GM19438 (cell line): ENCODE data around the gene NDUFAF5.

Experiments used
- ATAC-seq: cut with Tn5 transposase; IDR thresholded peaks from one replicate; pipeline ENCODE4 v1.9.1; 2021; ENCODE audit warnings: low read depth; ENCODE audit not compliant: unreplicated experiment

Gene NDUFAF5

GRCh38 chr20:13775867-13776266 is 9.0 kb upstream of the NDUFAF5 start:
- ATAC-seq = no peak

DNA sequence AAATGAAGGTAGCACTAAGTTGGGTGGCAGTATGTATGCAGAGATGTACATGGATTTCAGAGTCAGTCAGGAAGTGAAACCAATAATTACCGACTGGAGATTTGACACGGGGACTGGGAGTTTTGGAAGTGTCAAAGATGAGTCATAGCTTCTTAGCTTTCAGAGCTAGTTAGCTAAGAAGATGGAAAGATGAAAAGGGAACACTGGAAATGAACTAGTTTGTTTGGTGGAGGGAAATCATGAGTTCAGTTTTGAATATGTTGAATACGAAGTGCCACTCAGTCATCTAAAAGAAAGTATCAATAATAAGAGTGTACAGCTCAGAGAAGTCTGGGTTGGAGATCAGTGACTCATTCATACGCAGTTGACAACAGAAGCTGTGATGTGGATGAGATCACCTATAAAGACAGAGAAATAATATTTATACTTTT is 7.6 kb upstream of the NDUFAF5 start:
- no peak for ATAC-seq

GRCh38 chr20:13778827-13779226 is 6.0 kb upstream of the NDUFAF5 start:
- ATAC-seq = peak; percentile 58

GRCh38 chr20:13783528-13783927 is 1.3 kb upstream of the NDUFAF5 start:
- ATAC-seq = no peak

DNA sequence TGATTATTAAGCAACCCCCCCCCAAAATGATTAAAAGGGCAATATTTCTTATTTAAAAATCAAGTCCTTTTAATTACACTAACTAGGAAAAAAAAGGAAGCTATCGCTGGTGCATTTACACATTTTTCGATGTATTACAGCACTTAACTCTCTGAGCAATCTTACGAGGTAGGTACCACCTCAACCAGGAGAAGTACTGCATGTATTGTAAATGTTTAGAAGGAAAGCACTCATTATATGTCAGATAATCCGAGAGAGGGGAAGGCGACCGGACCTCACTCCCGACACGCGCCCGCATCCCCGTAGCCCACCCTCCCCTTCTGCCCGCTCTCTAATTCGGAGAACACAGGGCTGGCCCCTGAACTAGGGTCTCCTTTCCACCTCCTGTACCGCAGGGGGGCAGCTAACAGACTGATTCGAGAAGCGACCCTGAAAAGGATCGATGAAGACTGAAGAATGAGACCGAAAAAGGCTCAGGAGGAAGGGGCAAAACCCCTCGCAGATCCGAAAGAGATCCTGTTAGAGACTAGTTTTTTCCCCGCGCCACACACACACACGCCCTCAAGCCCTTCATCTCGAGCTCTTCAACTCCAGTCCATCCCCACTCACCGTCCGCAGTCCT is 446 bp upstream of the NDUFAF5 start:
- ATAC-seq = peak; percentile 3

- no peak for ATAC-seq
Measured at GRCh38 chr20:13786143-13786828, 1.5 kb downstream of the NDUFAF5 start.

DNA sequence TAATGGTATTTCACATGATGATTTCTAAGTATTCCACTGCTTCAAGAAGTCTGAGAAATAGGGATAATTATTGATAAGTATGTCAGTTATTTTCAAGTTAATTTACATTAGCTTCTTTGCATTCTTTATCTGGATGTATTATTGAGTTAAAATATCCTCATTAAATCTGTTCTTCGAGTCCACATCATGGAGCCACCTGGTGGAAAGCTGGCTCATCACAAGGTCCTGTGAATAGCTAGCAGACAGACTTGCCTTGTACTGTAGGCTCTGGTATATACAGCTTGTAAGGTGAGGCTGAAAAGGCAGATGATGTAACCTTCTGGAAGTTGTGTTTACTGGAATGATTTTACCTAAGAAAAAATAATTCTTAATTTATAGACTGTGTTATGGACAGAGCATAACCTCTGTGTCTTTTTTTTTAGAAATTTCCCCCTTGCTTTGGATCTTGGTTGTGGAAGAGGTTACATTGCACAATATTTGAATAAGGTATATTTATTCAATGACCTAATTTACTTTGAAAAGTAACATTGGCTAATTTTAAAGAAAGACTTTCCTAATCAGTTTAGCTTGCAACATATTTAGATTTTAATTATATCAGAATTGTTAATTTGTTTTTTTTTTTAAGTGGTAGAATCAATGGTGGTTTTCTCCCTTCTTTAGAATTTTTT is 3.5 kb downstream of the NDUFAF5 start:
- no peak for ATAC-seq

DNA sequence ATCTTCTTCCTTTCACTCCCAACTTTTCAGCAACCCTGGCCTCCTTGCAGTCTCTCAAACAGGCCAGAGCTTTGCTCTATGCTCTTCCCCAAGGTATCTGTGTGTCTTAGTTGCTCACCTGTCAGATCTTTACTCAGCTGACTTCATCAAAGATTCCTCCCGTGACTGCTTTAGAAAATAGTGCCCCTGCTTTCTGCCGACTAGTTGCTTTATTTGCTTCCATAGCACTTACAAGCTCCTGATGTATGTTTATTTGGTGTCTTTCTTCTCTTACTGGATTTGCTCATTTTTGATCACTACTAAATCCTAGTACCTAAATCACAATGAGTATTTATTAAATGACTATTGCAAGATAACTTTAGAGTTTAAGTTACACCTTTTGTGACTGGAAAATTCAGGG is 5.9 kb downstream of the NDUFAF5 start:
- ATAC-seq = no peak

DNA sequence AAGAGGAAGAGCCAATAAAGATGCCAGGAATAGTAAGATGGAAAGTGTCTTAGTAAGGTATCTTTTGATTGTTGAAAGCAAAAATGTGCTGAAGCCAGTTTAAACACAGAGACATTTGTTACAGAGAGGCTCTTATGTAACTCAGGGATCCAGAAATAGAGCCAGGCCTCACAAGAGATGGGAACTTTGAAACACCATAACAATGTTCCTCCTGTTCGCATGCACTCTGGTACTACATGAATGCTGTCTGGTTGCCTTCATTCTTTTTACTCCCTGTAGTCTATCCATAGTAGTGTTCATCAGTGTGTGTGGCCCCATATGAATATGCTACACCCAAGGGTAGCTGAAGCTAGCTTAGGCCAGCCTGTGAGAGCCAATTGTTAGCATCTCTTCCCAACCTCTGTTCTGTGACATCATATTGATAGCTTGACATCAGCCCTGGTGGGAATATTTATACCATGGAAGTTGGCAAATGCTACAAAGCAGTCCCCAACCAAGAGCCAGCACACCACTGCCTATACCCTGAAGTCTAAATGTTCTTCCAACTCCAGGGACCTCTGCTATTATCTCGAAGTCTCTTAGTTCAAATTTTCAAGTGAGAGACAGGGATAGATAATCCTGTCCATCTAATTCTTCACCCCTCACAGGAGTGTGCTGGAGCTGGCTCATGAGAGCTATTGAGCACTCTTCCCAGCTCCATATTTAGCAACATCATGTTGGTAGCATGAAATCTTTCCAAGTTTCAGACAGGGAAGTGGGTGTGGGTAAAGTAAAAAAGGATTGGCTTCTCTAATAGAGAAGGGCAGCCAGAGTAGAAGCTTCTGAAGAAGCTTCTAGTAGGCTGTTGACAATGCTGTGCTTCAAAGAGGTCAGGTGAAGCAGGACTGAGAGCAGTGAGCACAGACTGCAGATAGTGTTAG is 7.0 kb downstream of the NDUFAF5 start:
- no peak for ATAC-seq

DNA sequence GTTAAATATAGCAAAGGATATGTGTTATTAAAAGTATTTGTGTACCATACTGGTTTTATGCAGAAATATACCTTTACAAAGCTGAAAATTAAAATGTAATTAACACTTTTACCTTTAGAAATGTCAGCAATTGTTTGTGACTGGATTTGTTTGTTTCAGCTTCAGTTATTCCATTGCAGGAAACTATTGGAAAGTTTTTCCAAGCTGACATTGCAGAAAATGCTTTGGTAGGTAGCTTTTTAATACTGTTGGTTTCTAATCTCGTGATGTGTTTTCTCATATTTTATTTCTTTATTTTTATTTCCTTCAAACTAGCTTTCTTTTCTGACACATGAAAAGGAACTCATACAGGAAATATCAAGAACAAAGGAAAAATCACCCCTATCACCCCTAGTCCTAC is 8.2 kb downstream of the NDUFAF5 start:
- no peak for ATAC-seq

- ATAC-seq = no peak
Measured at GRCh38 chr20:13794667-13795066, 9.8 kb downstream of the NDUFAF5 start.

DNA sequence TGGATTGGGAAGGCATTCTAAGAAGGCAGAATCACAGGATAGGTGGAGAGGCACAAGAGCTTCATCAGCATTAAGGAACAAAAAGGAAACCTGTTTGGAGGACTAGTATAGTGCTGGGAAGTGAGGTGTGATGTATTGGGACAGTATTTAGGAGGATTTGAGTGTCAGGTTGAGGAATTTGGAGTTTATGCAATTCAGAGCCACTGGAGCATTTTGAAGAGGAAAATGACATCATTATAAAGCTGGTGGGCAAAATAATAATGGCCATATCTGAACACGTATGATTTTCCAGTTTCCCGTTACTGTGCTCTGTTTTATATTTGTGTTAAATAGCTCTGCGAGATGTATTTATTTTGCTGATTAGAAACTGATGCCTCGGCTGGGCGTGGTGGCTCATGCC is 14.2 kb downstream of the NDUFAF5 start:
- no peak for ATAC-seq

GRCh38 chr20:13799974-13800373 is 15.1 kb downstream of the NDUFAF5 start:
- no peak for ATAC-seq

DNA sequence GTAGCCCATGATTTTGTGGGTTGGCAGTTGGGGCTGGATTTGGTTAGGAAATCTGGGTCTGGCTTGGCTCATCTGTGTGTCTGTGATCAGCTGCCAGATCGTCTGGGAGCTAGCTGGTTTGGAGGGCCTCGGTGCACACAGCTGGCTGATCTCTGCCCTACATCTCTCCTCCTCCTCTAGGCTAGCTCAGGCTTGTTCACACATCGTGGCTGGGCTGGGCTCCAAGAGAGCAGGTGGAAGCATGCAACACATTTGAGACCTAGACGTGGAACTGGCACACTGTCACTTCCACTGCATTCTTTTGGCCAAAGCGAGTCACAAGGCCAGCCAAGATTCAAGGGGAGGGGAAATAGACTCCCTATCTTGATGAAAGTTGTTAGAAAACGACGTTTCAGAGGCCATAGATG is 15.9 kb downstream of the NDUFAF5 start:
- ATAC-seq = no peak

- no peak for ATAC-seq
Measured at GRCh38 chr20:13809373-13809772, 24.5 kb downstream of the NDUFAF5 start.

DNA sequence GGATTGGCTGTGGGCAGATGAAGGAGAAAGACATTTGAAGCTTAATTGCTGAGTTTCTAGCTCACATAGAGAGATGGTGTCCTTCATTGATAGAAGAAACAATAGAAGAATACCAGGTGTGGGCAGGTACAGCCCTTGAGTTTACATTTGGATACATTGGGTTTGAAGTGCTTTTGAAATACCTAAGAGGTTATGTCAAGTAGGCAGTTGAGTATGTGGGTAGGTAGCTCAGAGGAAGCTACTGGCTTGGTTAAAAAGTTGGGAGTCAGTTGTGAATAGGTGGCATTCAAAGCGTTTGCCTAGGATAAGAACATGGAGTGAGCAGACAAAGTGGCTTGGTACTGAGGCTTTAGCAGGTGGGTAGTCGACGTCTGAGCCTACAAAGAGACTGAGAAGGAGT is 25.0 kb downstream of the NDUFAF5 start:
- no peak for ATAC-seq

- ATAC-seq = no peak
Measured at GRCh38 chr20:13810446-13810845, 25.6 kb downstream of the NDUFAF5 start.

GRCh38 chr20:13813910-13814309 is 29.1 kb downstream of the NDUFAF5 start:
- ATAC-seq = no peak

GRCh38 chr20:13814672-13815071 is 29.8 kb downstream of the NDUFAF5 start:
- ATAC-seq = no peak

GRCh38 chr20:13816757-13817156 is 31.9 kb downstream of the NDUFAF5 start:
- ATAC-seq = no peak

DNA sequence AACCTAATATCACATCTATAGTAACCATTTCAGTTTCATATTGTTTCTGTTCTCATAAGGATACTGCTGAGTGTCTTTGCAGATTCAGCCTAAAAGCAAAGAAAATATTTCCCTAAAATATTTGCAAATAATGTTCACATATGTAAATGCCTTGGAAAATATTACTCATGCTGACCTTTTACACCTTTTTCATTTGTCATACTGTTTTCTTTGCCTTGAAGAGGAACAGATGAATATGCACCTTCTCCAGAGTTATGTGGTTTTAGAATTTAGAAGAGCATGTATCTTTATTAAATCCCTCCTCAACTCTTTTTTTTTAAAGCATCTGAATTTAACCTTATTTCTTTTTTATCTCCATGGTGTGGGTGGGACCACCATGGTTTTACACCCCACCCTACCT is 32.5 kb downstream of the NDUFAF5 start:
- ATAC-seq = no peak
